ENCODE data around the gene ATP8A2.
A peak's percentile ranks its signal among the peaks of the same experiment; 100 is the strongest.

Gene ATP8A2

DNA sequence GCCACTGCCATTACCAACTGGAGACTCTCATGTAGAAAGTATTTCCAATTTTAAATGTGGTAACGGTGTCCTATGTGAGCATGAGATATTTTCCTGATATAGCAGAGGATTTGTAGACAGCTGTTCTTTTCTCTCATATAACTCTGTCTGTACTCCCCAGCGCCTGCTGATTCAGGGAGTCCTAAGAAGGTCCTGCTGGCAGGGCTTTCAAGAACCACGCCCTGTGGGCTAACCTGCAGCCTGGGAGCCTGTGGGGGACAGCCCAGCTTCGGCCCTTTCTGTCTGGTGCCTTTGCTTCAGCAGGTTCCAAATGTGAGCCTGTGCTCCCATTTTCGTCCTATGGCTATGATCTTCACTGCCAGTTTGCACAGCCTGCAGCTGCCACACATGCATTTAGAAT is 316.8 kb downstream of the ATP8A2 start:
- DNase-seq: no peak

DNA sequence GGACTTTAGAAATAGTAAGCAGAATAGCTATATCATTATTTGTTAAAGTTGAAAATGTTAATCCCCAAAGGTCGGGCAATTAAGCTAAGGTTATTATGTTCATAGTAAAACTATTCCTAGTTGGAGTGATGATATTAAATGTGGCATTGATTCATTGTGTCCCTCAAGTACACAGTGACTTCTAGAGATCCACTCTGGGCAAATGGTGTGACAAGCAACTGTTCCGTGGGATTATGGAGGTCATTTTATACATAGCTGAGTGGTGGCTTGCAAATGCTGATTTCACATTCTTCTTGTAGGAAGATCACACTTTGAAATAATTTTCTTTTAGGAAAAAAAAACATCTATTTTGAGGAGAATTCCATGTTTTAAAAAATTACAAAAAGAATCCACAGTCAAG is 317.8 kb downstream of the ATP8A2 start:
- no peak for DNase-seq

DNA sequence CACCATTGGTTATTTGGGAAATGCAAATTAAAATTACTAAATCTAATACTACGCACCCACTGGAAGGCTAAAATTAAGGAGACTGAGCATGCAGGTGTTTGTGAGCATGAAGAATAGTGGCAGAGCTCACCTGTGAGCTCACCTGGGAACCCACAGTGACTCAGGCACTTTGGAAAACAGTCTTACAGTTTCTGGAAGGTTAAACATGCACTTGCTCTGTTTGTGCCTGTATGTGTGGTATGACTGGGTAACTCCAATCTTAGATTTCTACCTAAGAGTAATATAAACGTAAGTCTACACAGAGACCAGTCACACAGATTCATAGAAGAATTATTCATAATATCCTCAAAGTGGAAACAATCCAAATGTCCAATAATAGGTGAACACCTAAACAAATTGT is 318.8 kb downstream of the ATP8A2 start:
- DNase-seq: no peak

DNA sequence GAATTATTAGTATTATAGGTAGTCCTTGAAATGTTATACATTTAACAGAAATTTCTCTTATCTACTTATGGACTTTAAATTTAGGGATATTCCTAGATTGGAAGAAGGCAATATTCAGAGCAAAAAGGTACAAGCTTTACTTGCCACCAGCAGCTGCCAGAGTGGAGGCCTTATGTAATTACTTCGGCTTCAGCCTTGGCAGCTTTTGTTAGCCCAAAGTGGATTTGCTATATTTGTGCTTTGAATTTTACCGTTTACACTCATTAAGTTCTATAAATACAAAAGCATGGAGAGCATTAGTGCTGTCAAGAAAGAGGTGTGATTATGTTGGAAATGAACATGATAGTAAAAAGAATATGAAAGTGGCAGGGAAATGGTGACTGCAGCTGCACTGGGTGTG is 319.9 kb downstream of the ATP8A2 start:
- peak in 1 of 2 donors; percentile 23 for DNase-seq

DNA sequence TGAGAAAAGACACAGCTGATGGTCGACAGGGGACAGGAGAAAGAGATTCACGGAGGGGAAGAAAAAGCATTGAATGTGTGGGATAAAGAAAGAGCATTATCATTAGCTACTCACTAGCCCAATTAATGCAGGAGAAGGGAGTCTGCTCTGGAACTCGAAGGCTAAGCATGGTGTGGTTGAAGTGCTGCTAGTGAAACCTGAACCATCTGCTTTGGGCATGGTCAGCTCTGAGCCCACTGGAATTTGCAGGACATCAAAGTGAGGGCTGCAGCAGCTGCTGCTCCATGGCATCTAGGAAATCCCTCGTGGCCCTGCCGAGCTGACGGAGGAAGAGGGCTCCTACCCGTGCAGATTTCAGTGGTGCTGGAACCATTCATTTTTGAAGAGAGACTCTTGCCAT is 320.3 kb downstream of the ATP8A2 start:
- DNase-seq: no peak

DNA sequence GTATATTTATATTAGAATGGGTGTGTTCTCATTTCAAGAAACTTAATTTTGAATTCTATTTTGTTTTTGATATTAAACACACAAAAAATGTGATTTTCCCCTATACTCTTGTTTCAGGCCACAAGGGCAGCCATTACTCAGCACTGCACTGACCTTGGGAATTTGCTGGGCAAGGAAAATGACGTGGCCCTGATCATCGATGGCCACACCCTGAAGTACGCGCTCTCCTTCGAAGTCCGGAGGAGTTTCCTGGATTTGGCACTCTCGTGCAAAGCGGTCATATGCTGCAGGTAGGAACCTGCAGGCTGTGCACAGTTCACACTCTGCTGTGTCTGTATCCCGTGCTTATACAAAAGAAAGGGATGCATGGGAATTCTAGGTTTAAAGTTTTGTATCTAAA is 327.3 kb downstream of the ATP8A2 start:
- DNase-seq: no peak

DNA sequence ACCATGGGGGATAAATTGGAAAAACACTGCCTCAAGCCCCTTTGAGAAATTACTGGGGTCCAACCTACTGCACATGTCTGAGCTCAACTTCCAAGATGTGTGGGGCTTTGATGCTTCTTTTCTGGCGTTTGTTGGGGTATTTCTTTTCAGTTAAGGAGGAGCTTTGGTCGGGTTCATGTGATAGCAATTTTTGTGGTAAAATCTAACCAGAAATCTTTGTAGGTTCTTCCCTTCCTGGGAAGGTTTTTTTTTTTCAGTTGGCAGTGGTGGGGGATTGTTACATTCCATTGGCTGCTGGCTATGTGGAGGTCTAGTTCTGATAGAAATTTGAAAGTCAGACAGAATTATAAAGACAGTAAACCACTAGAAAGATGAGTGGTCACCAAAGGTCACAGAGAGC is 327.8 kb downstream of the ATP8A2 start:
- no peak for DNase-seq

DNA sequence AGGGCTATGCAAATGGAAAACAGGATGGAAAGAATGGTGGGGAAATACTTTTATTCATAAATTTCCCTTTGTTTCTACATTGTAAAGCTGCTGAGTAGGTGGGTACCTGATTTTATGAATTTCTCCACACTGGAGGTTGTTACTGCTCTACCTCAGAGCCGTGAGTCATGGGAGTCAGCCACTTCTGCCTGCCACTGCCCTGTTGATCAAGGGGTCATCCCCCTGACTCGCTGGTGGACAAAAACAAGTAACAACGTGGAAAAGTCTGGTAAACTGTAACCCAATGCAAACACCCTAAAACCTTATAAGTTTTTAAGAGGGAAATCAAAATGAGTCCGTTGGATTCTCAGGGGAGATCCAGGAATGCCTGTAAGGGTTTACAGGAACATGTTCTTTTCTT is 329.5 kb downstream of the ATP8A2 start:
- DNase-seq: no peak

DNA sequence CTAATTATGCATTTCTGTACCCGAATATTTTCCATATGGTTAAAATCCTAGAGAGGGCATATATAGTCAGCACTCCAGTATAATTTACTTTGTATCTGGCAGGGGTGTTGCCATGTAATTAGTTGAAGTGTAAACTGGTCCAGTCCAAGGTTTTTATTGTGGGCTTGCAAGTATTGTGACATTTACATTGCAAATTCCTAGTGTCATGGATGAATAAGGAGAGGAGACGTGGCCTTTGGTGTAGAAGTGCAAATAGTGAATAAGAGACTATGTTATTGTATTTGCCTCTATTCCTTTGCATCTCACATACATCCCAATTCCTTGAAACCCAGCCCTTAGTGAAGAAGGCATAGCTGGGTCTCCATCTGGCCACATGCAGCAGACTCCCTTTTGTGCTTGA is 330.6 kb downstream of the ATP8A2 start:
- DNase-seq: no peak

DNA sequence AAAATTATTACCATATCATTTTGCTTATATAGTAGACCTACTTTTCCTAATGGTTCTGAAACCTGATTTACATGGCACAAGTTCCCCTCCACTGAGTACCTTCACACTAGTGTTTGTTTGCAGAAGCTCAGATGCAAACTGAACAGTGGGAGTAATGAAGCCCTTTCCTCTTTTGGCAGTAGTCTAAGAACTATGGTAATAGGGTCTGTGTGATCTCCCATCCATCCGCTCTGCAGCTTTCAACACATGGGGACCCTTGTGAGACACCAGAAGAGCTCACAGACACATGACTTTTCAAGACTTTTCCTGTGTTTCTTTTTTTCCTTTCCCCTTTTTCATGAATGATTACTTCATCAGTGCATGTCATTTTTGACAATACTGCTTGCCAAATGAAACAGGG is 336.0 kb downstream of the ATP8A2 start:
- DNase-seq: no peak

DNA sequence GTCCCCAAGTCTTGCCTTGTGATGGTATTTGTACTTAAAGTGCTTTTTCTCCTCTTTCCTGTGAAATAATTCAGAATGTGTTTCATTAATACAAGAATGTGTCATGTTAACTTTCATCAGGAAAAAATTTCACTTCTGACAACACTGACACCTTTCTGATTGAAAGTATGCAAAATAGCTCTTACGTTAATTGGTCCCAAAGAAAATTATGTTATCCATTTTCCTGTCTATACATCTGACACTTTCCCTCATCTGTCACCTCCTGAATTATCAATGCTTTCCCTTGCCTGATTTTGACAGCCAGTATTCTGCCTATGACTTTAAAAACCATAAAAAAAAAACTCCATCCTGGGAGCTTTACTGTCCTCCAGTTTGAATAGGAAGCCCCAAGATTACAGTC is 336.5 kb downstream of the ATP8A2 start:
- DNase-seq: no peak

DNA sequence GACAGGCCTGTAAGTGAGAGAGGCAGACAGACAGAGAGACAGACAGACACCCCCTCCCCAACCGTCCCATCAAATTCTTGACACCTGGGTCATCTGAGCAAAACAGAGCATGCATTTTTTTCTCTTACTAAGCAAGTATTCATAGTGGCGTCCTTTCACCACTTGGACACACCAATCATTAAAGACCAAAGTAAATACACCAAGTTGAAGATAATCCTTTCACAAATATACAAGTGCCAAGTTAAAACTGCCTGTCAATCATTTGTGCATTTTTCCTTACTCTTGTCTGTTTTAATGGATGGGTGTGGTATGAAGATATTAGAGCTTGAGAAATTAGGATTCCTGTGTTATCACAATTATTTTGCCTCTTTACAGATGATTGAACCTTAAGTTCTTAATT is 337.3 kb downstream of the ATP8A2 start:
- no peak for DNase-seq

DNA sequence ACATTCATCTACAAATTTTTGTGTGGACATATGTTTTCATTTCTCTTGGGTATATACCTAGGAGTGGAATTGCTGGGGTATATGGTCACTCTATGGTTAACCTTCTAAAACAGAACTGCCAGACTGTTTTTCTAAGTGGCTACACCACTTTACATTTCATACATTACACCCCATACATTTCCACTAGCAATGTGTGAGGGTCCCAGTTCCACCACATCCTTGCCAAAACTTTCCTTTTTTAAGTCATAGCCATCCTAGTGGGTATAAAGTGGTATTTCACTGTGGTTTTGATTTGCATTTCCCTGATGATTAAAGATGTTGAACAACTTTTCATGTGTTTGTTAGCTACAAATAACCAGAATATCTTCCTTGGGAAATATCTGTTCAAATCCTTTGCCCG is 344.0 kb downstream of the ATP8A2 start:
- DNase-seq: no peak

DNA sequence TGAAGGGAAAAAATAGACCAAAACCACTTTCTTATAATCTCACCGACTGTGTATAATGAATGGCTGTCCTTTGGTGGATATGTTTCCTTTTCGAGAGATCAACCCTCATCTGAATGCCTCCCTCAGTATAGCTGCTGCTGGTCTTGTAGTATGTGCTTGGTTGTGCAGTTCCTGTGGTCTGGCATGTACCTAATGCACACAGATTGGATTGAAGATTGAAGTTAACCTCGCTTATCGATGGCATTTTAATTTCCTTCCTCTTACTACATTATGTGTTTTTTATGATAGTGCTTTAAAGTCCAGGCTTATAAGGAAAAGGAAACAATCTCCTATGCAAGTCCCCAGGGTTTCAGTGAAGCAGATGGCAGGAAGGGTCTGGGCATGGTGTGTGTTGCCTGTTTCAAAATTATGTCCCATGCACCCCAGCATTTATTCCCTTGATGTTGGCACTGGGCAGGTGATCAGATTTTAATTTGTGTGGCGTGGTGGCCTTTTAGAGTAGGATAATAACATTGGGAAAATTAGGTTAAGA is 346.0 kb downstream of the ATP8A2 start:
- DNase-seq: no peak

DNA sequence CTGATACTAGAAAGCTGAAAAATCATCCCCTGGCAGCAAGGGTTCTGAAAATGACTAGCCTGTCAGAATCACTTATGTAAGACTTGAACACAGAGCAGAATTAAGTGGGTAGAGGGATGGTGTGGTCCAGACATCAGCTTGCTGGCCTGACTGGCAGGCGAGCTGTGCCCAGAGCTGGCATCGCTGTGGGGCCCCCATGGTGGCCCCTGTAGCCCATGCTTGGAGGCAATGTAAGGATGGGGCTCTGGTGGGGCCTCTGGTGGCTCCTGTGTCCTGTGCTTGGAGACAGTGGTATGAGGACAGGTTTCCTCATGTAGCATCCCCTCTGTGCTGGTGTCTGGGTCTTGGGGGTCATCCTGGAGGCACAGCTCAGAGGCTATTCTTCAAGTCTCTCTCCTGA is 347.9 kb downstream of the ATP8A2 start:
- no peak for DNase-seq

DNA sequence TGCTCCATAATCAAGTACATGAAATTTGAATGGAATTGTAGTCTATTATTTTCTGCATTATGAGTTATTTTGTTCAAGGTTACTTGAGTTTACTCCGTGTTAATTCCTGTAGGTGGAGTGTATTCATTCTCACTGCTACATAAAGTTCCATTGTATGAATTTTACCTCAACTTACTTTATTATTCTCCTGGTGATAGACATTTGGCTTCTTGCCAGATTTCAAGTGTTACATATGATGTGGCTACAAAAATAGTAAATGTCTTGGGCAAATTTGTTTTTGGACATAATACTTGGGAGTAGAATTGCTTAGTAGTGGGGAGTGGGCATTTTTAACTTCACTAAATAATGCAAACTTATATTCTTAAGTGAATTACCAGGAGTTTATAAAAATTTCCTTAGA is 351.1 kb downstream of the ATP8A2 start:
- no peak for DNase-seq

DNA sequence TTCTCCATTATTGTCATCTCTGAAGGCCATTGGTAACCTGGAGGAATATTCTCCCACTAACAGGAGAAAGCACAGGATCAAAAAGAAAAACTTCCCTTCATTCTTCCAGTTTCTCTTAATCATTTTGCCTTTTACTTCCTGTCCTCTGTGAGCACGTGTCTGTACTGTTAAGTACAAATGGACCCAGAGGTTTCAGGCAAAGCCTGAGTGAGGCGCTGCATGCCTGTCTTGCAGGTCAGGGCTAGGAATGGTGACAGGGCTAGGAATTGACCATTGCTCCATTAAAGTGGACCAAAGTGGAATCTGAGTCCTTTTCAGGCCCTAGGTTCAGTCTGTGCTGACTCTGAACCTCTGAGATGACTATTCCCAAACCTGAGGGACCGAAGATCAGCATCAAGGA is 353.3 kb downstream of the ATP8A2 start:
- no peak for DNase-seq

DNA sequence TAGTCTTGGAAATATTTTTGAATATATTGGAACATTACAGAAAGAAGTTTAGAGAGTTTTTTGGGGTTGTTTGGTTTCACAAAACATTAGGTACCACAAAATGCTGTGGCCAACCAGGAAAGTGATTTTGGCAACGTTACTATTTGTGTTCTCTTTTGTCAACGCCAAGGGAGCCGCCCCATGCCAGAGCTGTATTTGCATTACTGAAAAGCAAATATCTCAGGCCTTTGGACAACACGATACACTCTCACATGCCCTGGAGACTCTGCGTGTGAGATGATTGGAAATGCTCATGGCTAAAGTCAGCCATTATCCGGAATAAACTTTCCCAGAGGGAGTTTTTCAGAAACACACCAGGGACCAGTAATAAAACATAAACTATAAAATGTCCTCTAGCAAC is 355.5 kb downstream of the ATP8A2 start:
- no peak for DNase-seq

DNA sequence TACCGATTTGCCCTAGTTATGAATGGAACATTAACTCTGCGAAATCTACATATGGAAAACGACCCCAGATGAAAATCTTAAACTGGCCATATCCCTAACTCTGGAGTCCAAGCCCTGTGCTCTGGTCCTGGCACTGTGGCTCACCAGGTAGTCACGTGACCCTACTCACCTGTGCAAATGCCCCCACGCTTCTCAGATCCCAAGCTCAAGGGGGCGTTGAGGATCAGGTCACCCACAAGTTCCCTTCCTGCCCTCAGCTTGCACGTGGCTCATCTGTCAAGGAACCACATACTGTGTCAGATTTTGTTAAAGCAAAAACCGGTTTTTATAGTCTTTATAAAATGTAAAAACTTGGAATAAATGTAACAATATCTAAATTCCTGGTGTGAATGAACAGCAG is 356.0 kb downstream of the ATP8A2 start:
- no peak for DNase-seq

DNA sequence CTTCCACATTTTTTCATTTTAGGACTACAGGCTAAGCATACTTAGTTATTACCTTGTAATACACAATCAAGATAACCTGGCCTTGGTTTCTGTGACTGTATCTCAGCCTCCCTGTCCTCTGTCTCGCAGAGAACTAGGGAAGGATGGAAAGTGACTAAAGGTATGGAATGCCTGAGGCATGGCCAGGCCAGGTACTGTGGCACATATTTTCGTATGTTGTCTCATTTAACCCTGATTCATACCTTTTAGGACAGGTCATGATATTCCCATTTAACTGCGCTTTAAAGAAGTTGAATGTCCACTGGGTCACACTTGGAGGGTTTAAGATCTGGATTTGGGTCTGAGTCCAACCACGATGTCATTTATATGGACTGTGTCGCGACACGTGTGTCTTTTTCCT is 357.4 kb downstream of the ATP8A2 start:
- DNase-seq: no peak

DNA sequence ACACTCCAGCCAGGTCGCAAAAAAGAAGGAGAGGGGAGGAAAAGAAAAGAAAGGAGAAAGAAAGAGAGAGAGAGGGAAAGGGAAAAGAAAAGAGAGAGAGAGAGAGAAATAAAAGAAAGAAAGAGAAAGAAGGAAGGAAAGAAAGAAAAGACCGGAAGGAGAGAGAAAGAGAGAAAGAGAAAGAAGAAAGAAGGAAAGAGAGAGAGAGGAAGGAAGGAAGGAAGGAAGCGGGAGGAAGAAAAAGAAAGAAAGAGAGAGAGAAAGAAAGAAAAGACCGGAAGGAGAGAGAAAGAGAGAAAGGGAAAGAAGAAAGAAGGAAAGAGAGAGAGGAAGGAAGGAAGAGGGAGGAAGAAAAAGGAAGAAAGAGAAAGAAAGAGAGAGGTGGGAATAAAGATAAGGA is 359.3 kb downstream of the ATP8A2 start:
- DNase-seq: no peak

DNA sequence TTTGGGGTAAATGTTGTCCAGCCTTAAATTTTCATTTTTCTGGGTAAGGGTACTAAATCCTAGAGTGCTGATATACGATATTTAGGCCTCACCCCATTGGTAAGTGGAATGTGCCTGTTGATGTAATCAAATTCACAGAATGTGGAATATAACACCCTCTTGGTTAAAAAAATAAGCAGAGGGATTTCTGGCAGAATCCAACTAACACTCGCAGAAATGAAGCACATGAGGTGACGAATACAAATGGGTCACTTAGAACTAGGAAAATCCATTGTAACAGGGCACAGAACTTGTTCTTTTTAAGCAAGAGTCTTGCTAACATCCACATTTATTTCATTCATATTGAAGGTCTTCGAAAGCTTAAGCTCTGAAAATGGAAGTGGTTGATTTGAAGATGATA is 359.8 kb downstream of the ATP8A2 start:
- no peak for DNase-seq

DNA sequence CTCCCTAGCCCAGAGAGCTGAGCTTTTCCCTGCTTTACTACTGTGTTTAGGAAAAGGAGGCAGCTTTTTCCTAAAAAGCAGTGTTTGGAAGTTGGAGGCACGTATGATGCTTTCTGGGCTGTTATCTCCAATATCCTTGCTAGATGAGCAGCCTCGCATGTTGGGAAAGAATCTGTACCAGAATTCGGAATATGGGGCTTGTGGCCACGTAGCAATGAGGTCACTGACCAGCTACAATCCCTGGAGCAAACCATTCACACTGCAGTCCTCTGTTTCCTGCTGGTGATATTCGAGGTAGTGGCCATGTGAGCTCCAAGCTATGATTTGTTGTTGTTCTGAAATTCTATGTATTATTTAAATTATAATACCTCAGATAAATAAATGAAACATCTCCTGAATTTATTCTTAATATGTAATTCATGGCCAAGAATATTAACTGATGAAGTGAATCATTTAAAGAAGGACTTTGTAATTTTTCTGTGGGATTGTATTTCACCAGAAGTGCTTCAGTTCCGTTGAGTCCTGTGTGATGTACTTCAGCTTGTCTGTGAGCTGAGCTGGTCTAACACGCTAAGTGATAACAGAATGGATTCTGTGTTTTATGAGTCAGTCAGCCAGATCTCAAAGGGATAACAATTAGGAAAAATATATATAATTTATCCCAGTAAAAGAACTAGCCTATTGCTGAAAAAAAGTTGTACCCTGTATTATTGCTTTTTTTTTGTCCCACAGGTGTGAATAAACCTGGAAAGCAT is 360.5 kb downstream of the ATP8A2 start:
- no peak for DNase-seq

DNA sequence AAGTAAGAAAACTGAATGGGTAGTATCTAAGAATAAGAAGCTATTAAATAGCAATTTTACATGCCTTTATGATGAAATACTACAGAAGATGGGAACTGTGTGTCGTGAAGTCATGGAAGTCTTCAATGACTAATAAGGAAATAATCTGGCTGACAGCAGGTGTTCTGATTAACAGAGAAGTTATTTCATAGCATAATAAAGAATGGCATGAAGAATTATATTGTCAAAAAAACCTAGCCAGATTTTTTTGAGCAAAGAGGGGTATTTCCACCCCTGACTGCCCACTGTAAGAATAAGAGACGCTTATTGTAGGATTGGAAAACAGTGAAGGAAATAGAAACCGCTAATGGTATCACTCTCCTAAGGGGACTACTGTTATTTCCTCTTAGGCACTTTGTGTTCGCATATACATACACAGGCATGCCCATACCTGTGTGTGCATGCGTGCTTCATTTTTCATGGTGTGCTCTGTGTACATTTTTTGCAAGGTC is 361.3 kb downstream of the ATP8A2 start:
- no peak for DNase-seq
